Measurements from ENCODE around the gene SLC19A1.

The SLC19A1 gene

GRCh38 chr21:45466330-45467220 is 75.7 kb downstream of the SLC19A1 start:
- H4K20me1 ChIP-seq (ENCODE audit: insufficient read depth, low read length): 0 out of 2 replicates have a peak, but pooled peaks cover 2% of the 10 kb centered on the region
- no peaks in the 10 kb centered on the region for H3K4me1 ChIP-seq (ENCODE audit: insufficient read depth, low read length)
- no peak overlapping the region for H3K27ac ChIP-seq (ENCODE audit: low read length)

GRCh38 chr21:45465611-45466329 is 76.5 kb downstream of the SLC19A1 start:
- TF ChIP-seq EZH2 (IDR thresholded peaks at IDR 0.05; ENCODE audit: borderline replicate concordance, low read depth, low read length, severe bottlenecking): no peak
- TF ChIP-seq CTCF (IDR thresholded peaks at IDR 0.05; ENCODE audit: borderline replicate concordance, extremely low read depth, low read length, poor library complexity, severe bottlenecking): no peak

More at GRCh38 chr21:45466330-45467220, 75.7 kb downstream of the SLC19A1 start:
- DNase-seq (no peak), ATAC-seq (ENCODE audit: insufficient read depth, low read depth) (no peak)
- Histone ChIP-seq H3K9ac (ENCODE audit: low read depth, low read length) (no peak overlapping the region), H3K4me3 (ENCODE audit: low read depth in 1 of 2, low read length in 2 of 2) (no peak overlapping the region), H3K27me3 (ENCODE audit: insufficient read depth, low read length, poor library complexity) (peaks cover 3% of the 10 kb centered on the region), H3K79me2 (ENCODE audit: insufficient read depth, low read length) (no peaks in the 10 kb centered on the region), H3K36me3 (ENCODE audit: insufficient read depth, low read length) (no peaks in the 10 kb centered on the region), H3K4me2 (ENCODE audit: insufficient read depth, low read length) (no peak overlapping the region), H3K9me3 (ENCODE audit: insufficient read depth, low read length, severe bottlenecking) (no peaks in the 10 kb centered on the region), H2AFZ (ENCODE audit: low read depth, low read length) (no peak overlapping the region)
- TF ChIP-seq CTCF (IDR thresholded peaks at IDR 0.05; ENCODE audit: borderline replicate concordance, extremely low read depth, low read length, poor library complexity, severe bottlenecking): no peak

GRCh38 chr21:45465105-45465504 is 77.1 kb downstream of the SLC19A1 start:
- Histone ChIP-seq H3K27me3 (ENCODE audit: insufficient read depth, low read length, poor library complexity) (peaks cover 3% of the 10 kb centered on the region), H3K4me1 (ENCODE audit: insufficient read depth, low read length) (no peaks in the 10 kb centered on the region), H3K79me2 (ENCODE audit: insufficient read depth, low read length) (no peaks in the 10 kb centered on the region), H3K4me2 (ENCODE audit: insufficient read depth, low read length) (no peak overlapping the region), H2AFZ (ENCODE audit: low read depth, low read length) (no peak overlapping the region), H3K9me3 (ENCODE audit: insufficient read depth, low read length, severe bottlenecking) (no peaks in the 10 kb centered on the region), H3K9ac (ENCODE audit: low read depth, low read length) (no peak overlapping the region), H4K20me1 (ENCODE audit: insufficient read depth, low read length) (0 out of 2 replicates have a peak, but pooled peaks cover 2% of the 10 kb centered on the region), H3K27ac (ENCODE audit: low read length) (no peak overlapping the region), H3K36me3 (ENCODE audit: insufficient read depth, low read length) (no peaks in the 10 kb centered on the region), H3K4me3 (ENCODE audit: low read depth in 1 of 2, low read length in 2 of 2) (no peak overlapping the region)
- no peak for DNase-seq
- ATAC-seq (ENCODE audit: insufficient read depth, low read depth): no peak
- no peak for TF ChIP-seq CTCF (IDR thresholded peaks at IDR 0.05; ENCODE audit: borderline replicate concordance, extremely low read depth, low read length, poor library complexity, severe bottlenecking)
- TF ChIP-seq EZH2 (IDR thresholded peaks at IDR 0.05; ENCODE audit: borderline replicate concordance, low read depth, low read length, severe bottlenecking): no peak

More at GRCh38 chr21:45465611-45466329, 76.5 kb downstream of the SLC19A1 start:
- no peaks in the 10 kb centered on the region for H3K79me2 ChIP-seq (ENCODE audit: insufficient read depth, low read length)
- peaks cover 3% of the 10 kb centered on the region for H3K27me3 ChIP-seq (ENCODE audit: insufficient read depth, low read length, poor library complexity)
- H3K36me3 ChIP-seq (ENCODE audit: insufficient read depth, low read length): no peaks in the 10 kb centered on the region
- no peaks in the 10 kb centered on the region for H3K4me1 ChIP-seq (ENCODE audit: insufficient read depth, low read length)
- H3K27ac ChIP-seq (ENCODE audit: low read length): no peak overlapping the region
- no peak overlapping the region for H2AFZ ChIP-seq (ENCODE audit: low read depth, low read length)
- no peak overlapping the region for H3K4me2 ChIP-seq (ENCODE audit: insufficient read depth, low read length)
- H4K20me1 ChIP-seq (ENCODE audit: insufficient read depth, low read length): 0 out of 2 replicates have a peak, but pooled peaks cover 2% of the 10 kb centered on the region
- no peak for DNase-seq
- no peak overlapping the region for H3K9ac ChIP-seq (ENCODE audit: low read depth, low read length)
- ATAC-seq (ENCODE audit: insufficient read depth, low read depth): no peak
- no peak overlapping the region for H3K4me3 ChIP-seq (ENCODE audit: low read depth in 1 of 2, low read length in 2 of 2)
- no peaks in the 10 kb centered on the region for H3K9me3 ChIP-seq (ENCODE audit: insufficient read depth, low read length, severe bottlenecking)
